ENCODE data around the gene ANKLE1. TPM values are rescaled to one million over a fixed set of nuclear protein-coding genes. Genes with fewer than 3 reads are reported as not detected.

Gene ANKLE1
- total and polyA plus RNA-seq, 10 of the 15 experiments (the other 5 are each of a cell fraction or from before 2014, with no cell fraction given) = 2.2 to 17.9 (median 10.9) TPM

GRCh38 chr19:17244618-17245534 lies 36.8 kb upstream of the ANKLE1 start:
- in situ Hi-C loops (cut with MboI) (no loop called here), intact Hi-C loops (cut with micrococcal nuclease; ENCODE audit: unreplicated experiment) (no loop called here)
- H3K4me1 ChIP-seq (ENCODE audit: control insufficient read depth, insufficient read depth, low read length) = peaks cover 14% of the 10 kb centered on the region
- BruUV-seq (replicated peaks) = no TSS peak
- peaks cover 7% of the 10 kb centered on the region for H3K79me2 ChIP-seq (ENCODE audit: control insufficient read depth, insufficient read depth, low read length)
- H3K4me3 ChIP-seq = peak overlapping the region; percentile 70
- peak overlapping the region; percentile 9; the same call in 1 of the 2 replicates for H2AFZ ChIP-seq (ENCODE audit: control insufficient read depth, low read depth, low read length)
- no peak for FAIRE-seq
- H3K27me3 ChIP-seq (replicated peaks in 1 of 2; ENCODE audit: control insufficient read depth in 2 of 2, insufficient read depth in 2 of 2, low read length in 1 of 2) = no peaks in the 10 kb centered on the region
- peak; percentile 77 for TF ChIP-seq DPF2 (IDR thresholded peaks at IDR 0.05)
- TF ChIP-seq RAD51 (IDR thresholded peaks at IDR 0.05) = no peak
- no peak for TF ChIP-seq BHLHE40 (IDR thresholded peaks at IDR 0.05; ENCODE audit: borderline replicate concordance in 1 of 2, low read depth in 2 of 2, low read length in 1 of 2)
- no peak for TF ChIP-seq ZBED1 (IDR thresholded peaks at IDR 0.05; ENCODE audit: borderline replicate concordance)
- TF ChIP-seq, protein P1, sequence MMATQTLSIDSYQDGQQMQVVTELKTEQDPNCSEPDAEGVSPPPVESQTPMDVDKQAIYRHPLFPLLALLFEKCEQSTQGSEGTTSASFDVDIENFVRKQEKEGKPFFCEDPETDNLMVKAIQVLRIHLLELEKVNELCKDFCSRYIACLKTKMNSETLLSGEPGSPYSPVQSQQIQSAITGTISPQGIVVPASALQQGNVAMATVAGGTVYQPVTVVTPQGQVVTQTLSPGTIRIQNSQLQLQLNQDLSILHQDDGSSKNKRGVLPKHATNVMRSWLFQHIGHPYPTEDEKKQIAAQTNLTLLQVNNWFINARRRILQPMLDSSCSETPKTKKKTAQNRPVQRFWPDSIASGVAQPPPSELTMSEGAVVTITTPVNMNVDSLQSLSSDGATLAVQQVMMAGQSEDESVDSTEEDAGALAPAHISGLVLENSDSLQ (IDR thresholded peaks at IDR 0.05) = no peak
- TF ChIP-seq GATAD2B (conservative IDR thresholded peaks at IDR 0.05; ENCODE audit: low read depth) = peak; percentile 63; the same call in 1 of the 2 replicates
- peak; percentile 44 for TF ChIP-seq NR2F1 (conservative IDR thresholded peaks at IDR 0.05)
- TF ChIP-seq POLR2AphosphoS5 (IDR thresholded peaks at IDR 0.05; ENCODE audit: low read length) = no peak
- TF ChIP-seq LARP7 (IDR thresholded peaks at IDR 0.05) = peak; percentile 53; the same call in 1 of the 2 replicates
- TF ChIP-seq ZNF24 (IDR thresholded peaks at IDR 0.05) = no peak
- no peak for TF ChIP-seq BACH1 (IDR thresholded peaks at IDR 0.05; ENCODE audit: borderline replicate concordance)
- no peak for TF ChIP-seq MEF2A (IDR thresholded peaks at IDR 0.05; ENCODE audit: insufficient read depth, low read depth, low read length)
- TF ChIP-seq RB1 (IDR thresholded peaks at IDR 0.05; ENCODE audit: borderline replicate concordance) = no peak
- TF ChIP-seq SMARCA5 (IDR thresholded peaks at IDR 0.05) = 0 out of 2 replicates have a peak, but pooled peaks have one; percentile 39
- TF ChIP-seq ZZZ3 (IDR thresholded peaks at IDR 0.05; ENCODE audit: control insufficient read depth, insufficient read length, low read depth) = no peak
- no peak for TF ChIP-seq ZNF384 (IDR thresholded peaks at IDR 0.05; ENCODE audit: borderline replicate concordance, low read depth, low read length)
- no peak for TF ChIP-seq RELA (IDR thresholded peaks at IDR 0.05; ENCODE audit: borderline replicate concordance, partially characterized antibody)
- no peak for TF ChIP-seq TARDBP (IDR thresholded peaks at IDR 0.05; ENCODE audit: borderline replicate concordance)
- TF ChIP-seq RFX5 (IDR thresholded peaks at IDR 0.05; ENCODE audit: low read depth, low read length) = no peak
- ATAC-seq = no peak
- DNase-seq (ENCODE audit: low read depth, low spot score) = no peak
- POLR2A ChIA-PET = interaction anchor here (0.5 to 1.4 kb wide), 3 partner anchors 10 to 45 kb away, joined by 3 to 4 read pairs (median 3); partner anchors contain the start of gene BABAM1
- no peak overlapping the region for H3K27ac ChIP-seq (ENCODE audit: control insufficient read depth, insufficient read depth)
- SMC1A ChIA-PET (ENCODE audit: uncharacterized antibody, unreplicated experiment) = no interaction called here
- H3K9ac ChIP-seq (ENCODE audit: control insufficient read depth, insufficient read depth, low read length) = peak overlapping the region; percentile 24
- CTCF ChIA-PET = no interaction called here
- WGBS (ENCODE audit: insufficient coverage, insufficient replicate concordance, low lambda C conversion rate, missing lambda C conversion rate) = under 1% methylated on average over 73 of the region's 100 CpGs
- peaks cover 0 to 2% of the 10 kb centered on the region in 2 experiments; a peak in 1 of 4 replicates for H3K36me3 ChIP-seq (ENCODE audit: control insufficient read depth in 2 of 2, insufficient read depth in 2 of 2, low read length in 1 of 2)
- H4K20me1 ChIP-seq (ENCODE audit: control insufficient read depth, insufficient read depth) = no peaks in the 10 kb centered on the region
- RAD21 ChIA-PET (ENCODE audit: unreplicated experiment) = interaction anchor here (1.1 kb wide), 1 partner anchor 16 kb away, joined by 4 read pairs; no protein-coding TSS in a partner anchor
- no peaks in the 10 kb centered on the region for H3K9me3 ChIP-seq (replicated peaks; ENCODE audit: control insufficient read depth, insufficient read depth, low read length)
- H3K4me2 ChIP-seq (ENCODE audit: control insufficient read depth, insufficient read depth) = peak overlapping the region; percentile 77

Measured in GM12878 (cell line).